CD4-positive, alpha-beta T cell treated with Interleukin-17A for 4 hours (primary cell): Measurements from ENCODE around the gene RETREG3.
A peak's percentile ranks its signal among the peaks of the same experiment; 100 is the strongest.

ENCODE experiments used
- DNase-seq: peaks from one replicate; pipeline ENCODE4 v3.0.0-alpha.2; 2020; ENCODE audit warnings: mixed read lengths

Gene RETREG3

DNA sequence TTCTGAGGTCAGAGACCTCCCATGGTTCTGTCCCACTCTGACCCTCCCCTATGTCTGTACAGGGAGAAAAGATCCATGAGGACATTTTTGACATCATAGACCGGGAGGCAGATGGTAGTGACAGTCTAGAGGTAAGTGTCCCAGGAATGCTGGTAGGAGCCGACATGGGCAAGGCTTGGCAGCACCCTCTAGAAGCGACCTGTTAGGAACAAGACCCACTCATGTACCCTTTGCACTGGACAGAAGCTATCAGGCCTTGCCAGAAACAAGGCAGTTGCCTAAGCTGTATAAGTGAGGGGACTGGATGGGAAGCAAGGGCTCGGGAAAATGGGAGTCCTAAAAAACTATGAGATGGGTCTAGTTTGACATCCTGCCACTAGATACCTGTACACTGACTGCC lies 2.8 kb upstream of the RETREG3 start:
- DNase-seq, result no peak

DNA sequence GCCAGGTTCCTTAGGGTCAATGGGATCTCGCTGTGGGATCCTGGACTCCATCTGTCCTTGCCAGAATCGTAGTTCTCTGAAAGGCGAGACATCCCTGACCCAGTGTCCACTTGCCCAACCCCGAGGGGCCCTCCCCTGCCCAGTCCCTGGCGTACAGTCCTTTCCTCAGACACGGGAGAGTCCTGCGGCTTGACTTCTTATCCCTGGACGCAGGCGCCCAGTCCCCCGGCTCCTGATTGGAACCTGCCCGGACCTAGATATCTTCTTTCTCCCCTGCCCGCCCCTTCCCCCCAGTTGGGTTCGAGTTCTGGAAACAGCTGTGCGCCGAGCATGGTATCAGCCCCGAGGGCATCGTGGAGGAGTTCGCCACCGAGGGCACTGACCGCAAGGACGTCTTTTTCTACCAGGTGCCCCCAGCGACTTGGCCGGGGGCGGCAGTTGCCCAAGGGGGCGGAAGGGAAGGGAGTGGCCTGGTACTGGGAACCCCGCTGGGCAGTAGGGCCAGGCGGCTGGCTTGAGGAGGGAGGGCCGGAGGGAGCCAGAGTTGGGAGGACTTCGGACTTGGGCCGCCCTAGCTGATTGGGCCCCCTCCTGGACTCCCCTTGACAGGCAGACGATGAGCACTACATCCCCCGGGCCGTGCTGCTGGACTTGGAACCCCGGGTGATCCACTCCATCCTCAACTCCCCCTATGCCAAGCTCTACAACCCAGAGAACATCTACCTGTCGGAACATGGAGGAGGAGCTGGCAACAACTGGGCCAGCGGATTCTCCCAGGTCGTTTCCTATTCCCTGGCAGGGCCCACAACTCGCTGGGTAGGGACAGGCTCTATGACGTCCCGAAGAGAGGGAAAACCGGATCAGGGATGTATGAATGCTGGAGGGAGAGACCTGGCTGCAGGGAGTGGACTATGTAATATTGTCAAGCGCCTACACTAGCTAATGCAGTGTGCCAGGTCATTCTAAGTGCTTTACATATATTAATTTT lies 934 bp upstream of the RETREG3 start:
- DNase-seq, result peak; percentile 17

DNA sequence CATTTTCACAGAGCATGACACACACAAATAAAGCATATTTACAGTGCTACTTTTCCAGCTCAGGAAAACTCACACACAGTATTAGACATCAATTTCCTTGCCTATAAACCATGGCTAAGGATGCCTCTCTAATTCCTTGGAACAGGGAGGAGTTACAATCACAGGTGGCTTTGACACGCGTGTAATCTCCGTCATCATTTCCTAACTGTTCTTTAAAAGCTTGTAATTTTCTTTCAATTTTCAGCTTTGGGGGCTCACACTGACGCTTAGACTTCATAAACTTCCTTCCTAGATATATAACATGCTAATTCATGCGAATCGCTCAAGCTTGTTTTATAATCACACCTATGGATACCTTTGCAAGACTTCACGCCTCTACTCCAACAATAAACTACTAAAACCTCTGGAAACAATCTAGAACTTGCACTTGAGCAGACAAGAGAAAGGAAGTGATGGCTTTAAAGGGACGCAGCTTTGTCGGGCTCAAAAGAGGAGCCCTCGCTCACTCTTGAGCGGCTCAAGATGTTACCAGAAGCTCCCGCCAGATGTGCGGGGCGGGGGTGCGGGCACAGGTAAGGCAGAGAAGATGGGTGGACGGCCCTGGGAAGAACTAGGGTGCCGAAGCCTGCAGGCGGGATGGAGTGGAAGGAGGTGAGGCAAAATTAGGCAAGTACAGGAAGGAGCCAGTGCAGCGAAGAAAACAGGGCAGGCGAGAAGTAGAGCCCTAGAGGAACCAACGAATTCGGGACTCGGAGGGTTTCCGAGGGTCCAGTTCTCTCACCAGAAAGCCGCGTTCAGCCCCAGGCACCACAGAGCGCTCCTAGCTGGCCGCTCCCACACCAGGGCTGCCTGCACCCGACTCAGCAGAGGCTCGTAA lies 631 bp downstream of the RETREG3 start:
- peak; percentile 39 for DNase-seq

DNA sequence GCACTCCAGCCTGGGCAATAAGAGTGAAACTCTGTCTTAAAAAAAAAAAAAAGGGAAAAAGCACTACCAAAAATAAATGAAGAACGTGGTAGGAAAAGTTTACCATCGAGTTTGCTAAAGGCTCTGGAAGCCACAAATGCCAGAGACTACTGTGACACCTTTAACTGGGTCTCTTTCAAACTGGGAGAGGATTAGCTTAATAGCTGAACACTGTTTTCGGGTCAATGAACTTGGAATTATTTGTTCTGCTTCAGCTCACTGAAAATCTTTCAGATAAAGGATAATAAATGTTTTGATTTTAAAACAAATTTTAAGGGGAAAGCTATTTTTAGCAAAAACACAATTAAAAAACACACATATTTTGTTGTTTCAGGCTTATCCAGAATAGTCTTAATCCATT lies 1.4 kb downstream of the RETREG3 start:
- no peak for DNase-seq

DNA sequence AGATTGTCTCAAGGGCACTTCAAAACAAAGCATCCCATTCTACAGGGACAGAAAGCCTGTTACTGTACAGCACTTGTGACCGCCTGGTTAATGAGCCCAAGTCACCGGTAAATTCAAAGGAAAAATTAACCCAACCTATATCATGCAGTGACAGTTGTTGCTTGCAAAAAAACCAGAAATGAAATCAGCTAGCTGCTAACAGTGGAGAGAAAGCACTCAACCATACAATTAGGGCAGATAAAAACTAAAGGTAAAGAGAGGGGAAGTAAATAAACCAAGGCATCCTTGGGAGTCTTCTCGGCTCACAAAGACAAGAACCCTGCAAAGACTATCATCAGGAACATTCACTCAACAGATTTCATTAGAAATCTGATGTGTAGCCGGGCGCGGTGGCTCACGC lies 5.9 kb downstream of the RETREG3 start:
- no peak for DNase-seq

DNA sequence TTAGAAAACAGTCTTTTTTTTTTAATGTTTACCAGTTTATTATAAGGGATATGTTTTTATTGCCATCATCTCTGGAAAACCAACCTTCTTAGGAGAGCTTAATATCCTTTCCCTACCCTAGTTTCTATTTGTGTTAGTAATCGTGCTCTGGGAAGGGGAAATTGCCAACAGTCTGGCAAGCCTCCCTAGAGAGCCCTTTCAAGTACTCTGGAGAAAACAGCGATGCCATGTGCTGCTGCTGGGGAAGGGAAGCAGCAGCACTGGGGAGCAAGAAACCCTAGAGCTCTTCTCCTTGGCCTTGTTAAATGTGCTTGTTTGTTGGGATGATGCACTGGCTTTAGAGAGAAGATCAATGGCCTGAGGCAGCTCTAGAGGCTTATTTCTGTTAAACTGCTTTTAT lies 10.3 kb downstream of the RETREG3 start:
- DNase-seq, result no peak

DNA sequence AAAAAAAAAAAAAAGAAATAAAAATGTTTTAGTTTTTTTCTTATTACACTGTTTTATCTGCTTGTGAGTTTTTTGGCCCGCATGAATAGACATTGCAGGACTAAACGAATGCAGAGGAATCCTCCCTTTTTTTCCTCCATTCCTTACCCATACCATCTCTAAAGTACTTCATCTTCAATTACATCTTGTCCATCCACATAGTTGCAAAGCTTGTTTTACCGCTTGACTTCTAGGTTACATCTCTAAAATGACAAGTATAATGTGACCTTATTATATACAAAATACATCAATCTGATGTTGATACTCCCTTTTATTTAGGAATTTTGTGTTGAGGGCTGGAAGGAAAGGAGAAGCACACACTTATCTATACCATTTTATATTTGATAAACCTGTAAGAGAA lies 12.8 kb downstream of the RETREG3 start:
- DNase-seq, result no peak

DNA sequence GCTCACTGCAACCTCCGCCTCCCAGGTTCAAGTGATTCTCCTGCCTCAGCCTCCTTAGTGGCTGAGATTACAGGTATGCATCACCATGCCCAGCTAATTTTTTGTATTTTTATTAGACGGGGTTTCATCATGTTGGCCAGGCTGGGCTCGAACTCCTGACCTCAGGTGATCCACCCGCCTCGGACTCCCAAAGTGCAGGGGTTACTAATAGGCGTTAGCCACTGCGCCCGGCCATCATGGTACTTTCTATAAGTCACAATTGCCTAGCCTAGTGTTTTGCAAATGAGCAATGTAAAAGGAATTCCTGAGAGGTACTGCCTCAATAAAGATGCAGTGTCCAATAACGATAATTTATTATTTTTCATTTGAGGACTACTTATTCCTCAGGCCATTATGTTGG lies 17.8 kb downstream of the RETREG3 start:
- DNase-seq, result no peak

DNA sequence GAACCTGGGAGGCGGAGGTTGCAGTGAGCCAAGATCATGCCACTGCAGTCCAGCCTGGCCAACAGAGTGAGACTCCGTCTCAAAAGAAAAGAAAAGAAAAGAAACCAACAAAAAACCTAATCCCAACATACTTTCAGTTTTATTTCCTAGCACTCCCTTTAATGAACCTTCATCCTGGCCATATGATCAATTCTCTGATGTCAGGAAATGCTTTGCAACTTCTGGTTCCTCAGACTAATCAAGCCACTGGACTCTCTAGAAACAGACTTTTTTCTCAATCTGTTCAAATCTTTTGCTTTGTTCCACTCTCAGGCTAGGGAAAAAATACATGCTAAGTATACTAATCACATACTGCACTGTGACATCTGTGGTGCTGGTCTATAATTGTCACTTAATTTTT lies 18.3 kb downstream of the RETREG3 start:
- DNase-seq, result no peak

DNA sequence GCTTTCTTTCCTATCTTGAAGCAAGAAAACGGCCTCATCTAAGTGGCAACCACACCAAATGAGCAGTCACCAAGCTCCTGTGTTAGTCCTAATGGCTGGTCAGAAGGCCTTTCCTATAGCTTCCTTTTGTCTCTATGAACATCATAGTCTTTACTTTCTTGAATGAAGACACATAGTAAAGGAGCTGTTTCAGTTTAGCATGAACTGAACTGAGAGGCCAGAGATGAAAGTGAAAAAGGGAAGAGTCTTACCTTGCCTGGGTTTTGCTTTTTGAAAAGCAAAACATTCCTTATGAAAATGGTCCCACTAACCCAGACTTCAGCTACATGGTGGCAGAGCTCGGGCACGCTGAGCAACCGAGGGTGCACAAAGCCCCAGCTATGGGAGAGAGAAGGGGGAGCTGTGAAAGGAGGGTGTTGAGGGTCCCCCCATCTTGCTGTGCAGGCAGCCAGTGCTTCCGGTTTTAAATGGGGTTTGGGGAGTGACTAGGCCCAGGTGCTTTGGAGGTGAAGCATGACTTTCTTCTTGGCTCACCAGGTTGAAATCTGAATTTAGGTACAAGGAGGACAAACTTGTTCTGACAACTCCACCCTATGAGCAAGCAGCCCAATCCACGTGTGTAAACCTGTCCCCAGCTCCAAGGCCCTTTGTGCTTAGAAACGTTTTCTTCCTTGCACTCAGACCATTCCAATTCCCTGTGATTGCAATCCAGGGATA lies 22.5 kb downstream of the RETREG3 start:
- no peak for DNase-seq

DNA sequence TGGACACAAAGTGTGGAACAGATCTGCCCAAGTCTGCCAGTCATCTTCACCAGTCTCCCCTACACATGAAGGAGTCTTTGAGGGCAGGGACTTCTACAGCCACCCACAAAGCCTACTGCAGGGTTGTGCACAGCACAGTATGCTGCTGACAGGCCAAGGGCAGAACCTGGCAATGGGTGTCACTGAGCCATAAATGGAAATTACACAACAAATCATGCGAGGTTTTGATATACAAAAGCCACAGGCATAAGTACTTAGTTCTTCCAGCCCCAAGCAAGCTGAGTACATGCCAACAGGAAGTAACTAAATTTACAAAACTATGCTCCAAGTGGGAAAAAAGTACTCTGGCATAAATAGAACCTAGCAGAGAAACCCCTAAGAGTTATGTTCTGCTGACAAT lies 23.8 kb downstream of the RETREG3 start:
- no peak for DNase-seq

DNA sequence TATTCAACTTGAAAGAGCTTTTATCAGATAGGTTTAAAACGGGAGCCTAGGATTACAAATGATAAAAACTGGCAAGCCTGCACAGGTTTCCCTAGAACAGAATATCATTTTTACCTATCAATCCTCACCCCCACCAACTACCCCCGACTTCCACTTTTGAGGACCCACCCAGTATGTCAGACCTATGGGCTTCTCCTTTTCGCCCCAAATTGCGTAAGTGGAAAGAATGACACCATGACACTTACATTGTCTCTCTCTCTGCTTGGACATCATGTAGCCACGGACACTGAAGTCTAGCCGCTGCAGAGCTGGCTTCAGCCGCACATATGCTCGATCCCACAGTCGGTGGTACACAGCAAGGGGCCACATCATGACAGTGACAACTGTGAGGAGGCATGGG lies 24.3 kb downstream of the RETREG3 start:
- no peak for DNase-seq

DNA sequence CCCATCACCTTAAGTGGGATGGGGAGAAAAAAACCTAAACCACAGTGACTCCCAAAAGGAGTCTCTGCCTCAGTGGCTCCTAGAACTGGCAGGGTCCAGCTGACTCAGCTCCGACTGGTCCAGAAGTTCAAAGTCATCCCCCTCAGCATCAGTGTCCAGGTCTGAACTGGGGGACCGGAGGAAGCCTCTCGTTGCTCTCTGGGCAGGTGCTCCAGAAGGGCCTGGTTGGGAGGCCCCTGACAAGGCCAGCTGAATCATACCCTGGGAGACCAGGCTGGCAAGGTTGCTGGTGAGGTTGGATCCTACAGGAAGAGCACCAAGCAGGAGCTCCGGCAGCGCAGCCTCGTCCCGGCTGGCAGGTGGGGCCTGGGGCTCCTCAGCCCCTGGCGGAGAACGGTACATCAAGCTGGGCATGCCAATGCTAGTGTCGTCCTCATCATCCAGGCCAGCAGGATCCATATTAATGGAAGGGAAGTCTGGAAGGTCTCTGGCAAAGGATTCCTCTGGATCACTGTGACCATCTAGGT lies 27.4 kb downstream of the RETREG3 start:
- DNase-seq, result no peak

DNA sequence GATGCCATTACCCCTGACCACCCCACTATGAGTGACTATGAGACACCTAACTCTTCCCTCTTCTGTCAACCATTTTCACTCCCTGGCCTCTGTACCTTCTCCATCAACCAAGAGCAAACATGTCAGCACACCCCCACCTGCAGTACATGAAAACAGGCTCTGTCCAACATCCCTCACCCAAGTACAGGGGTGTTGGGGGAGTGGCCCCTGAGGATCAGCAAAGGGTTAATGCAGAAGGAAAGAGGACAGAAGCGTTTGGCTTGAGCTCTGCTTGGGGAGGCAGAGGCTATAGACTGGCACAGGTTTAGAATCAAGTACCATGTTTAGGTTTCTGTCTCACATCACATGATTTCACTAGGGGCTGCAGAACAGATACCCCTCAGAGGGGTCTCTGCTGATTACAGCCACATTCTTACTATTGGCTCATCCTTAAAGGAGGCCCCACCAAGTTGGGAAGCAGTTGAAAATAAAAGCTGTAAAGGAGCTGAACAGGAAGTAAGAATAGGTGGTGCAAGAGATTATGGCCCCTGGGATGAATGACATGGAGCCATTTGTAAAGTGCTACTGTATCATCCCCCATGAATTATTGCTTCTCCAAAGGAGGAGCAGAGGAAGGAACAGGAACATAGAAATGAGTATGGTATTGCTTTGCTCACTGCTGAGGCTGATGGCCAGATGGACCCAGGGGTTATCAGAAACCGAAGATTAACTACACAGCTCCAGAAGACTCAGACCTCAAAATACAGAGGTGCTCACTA lies 29.2 kb downstream of the RETREG3 start:
- no peak for DNase-seq

DNA sequence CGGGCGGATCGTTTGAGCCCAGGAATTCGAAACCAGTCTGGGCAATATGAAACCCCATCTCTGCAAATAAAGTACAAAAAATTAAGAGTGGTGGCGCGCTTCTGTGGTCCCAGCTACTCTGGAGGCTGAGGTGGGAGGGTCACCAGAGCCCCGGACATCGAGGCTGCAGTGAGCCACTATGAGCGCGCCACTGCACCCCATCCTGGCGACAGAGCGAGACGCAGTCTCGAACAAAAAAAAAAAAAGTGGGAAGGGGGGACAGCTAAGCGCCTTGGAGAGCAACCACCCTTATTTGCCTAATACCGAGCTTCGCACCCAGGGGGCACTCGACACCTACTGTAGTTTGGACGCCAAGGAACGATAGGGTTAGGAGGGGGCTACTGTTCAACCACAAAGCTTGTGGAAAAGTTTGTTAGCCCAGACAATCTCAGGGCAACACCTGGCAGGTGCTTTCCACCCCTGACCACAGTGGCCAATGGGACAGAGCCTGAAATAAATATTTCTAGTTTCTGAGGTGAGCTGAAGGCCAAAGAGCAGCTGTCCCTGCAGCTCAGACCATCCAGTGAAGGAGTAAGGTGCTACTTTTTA lies 30.8 kb downstream of the RETREG3 start:
- DNase-seq, result peak; percentile 73

DNA sequence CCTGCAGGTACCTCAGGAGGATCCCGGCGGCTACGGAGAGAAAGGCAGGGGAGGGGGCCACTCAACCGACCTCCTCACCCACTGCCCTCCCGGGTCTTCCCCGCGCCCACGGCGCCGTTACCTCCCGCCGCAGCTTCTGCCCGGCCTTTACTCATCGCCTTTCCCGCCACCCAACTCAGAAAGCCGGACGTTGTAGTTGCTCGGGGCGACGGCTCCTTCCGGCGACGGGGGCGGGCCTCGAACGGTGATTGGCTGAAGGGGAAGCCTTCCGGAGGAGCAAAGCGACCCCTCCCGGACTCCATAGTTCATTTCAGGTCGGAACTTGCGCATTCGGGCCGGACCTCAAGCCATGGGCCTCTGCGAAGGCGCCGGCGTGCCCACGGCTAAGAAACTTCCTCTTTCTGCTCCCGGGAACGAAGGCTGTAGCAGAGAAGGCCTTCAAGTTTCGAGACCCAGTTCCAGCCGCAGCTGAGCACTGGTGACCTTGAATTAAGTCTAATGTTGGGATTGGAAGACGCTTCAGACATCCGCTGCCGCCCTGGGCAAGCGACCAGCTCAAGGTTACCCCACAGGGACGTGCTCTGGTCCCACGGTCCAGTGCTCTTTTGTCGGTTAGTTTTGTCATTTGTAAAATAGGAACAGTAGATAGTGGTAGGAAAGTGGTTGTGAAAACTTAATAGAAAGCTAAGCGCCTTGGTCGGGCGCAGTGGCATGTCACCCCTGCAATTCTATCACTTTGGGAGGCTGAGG lies 31.5 kb downstream of the RETREG3 start, which contains the start of gene PSMC3IP:
TSS of gene PSMC3IP (minus strand) at position 198 of the 750 bp plus-strand sequence. CDS start at position 155, 43 bp downstream.
- peak; percentile 93 for DNase-seq

DNA sequence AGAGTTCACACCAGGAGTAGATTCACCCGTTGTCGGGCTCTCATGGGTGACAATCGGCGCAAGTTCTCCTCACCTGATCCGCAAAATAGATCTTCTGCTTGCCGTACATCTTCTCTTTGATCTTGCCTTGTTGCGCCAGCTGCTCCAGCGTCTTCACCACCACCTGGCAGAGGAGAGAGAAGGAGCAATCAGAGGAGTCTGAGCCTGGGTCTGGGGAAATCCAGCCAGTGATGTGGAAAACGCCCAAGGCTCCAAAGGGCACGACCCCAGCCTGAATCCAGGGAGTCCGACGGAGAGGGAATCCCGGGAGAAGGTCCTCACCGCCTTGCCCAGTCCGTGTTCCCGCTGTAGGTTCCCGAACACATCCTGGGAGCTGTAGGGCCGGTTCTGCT lies 32.0 kb downstream of the RETREG3 start:
- DNase-seq, result no peak

DNA sequence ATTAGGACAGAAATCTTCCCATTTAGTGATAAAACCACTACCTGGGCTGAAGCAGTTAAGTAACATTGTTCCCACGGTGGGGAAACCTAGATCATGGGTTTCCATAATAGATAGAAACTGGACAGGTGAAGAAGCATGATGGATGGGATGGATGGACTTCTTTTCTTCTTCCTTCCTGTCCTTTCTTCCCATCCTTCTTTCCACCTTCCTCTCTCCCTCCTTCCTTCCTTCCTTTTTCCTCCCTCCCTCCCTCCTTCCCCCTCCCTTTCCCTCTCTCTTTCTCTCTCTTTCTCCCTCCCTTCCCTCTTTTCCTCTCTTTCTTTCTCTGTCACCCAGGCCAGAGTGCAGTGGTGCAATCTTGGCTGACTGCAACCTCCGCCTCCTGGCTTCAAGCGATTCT lies 34.7 kb downstream of the RETREG3 start:
- no peak for DNase-seq

DNA sequence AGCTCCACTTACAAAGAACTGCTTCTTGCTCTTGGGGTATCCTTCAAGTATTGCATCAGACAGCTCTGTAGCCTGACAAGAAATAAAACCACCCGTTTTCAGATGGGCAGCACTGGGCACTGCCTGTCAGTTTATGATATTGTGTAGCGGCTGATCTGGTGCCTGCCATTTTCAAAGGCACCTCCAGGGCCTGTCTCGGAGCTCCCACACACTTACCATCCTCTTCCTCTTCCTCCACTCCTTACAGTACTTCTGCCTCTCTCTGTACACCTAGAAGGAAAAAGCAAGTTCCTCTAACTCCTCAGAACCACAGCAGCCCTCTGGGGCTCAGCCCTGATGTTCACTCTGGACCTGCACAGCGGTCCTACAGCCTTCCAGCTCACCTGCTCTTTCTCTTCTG lies 36.1 kb downstream of the RETREG3 start:
- no peak for DNase-seq

DNA sequence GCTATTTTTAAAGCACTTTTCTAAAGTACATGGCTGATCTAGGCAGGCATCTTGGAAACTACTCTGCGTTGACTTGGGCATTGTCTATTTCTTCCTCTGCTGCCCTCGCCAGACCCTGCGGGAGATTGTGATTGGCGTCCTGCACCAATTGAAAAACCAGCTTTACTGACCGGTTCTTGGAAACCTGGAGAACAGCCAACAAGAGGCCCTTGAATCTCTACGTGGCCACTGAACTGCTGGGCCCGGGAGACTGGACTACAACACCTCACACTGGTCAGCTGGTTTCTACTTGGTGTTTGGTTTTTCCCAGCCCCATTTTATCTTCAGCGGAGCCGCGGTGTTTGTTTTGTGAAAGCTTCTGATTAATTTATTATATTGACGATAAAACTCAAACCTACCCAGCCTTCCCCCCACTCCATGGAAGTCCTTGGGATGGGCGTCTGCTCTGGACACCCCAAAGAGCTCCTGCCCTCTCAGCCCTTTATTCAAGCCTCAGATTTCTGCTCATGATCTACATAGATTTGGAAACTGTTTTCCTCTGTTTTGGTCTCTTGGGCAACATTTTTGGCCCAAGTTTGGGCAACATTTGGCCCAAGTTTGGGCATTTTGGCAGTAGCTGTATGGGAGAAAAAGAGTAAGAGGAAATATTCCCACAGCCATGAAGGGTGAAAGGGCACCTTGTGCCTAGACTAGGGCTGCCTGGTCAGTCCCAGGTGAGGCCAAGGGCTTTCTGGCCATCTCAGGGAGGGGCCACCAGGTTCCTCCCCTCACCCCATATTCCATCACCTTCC lies 37.5 kb downstream of the RETREG3 start:
- DNase-seq, result no peak
